Mesenchymal stem cell (in vitro differentiated cells and primary cell): ENCODE measurements around the gene MYBL2.

Experiments used
- DNase-seq: peaks from one replicate; pipeline ENCODE4 v3.0.0-alpha.2; 2013
- H2AFZ ChIP-seq: one replicate; pipeline ENCODE4 v1.6.1; 2013; ENCODE audit warnings: low read depth, mild to moderate bottlenecking, control low read depth, inconsistent platforms, low read length, moderate library complexity
- H2AK5ac ChIP-seq: 2 replicates; pipeline ENCODE4 v1.6.1; 2013; ENCODE audit warnings: low read length, moderate library complexity, mild to moderate bottlenecking, inconsistent platforms; ENCODE audit not compliant: severe bottlenecking
- H2BK120ac ChIP-seq: one replicate; pipeline ENCODE4 v1.6.1; 2013; ENCODE audit warnings: low read depth, mild to moderate bottlenecking, inconsistent platforms, low read length, moderate library complexity
- H2BK12ac ChIP-seq, 2 experiments: one replicate each; pipeline ENCODE4 v1.6.1; 2013; ENCODE audit warnings: inconsistent platforms in 2 of 2, low read length in 2 of 2, mild to moderate bottlenecking in 2 of 2, moderate library complexity in 2 of 2, control low read depth in 1 of 2
- H2BK15ac ChIP-seq: one replicate; pipeline ENCODE4 v1.6.1; 2013; ENCODE audit warnings: mild to moderate bottlenecking, low read depth, inconsistent platforms; ENCODE audit not compliant: poor library complexity, severe bottlenecking
- H2BK5ac ChIP-seq: 2 replicates; pipeline ENCODE4 v1.6.1; 2013; ENCODE audit warnings: low read depth, mild to moderate bottlenecking, low read length, control low read depth, inconsistent platforms; ENCODE audit not compliant: poor library complexity, severe bottlenecking
- H3K14ac ChIP-seq, 2 experiments: one replicate each; pipeline ENCODE4 v1.6.1; 2013; ENCODE audit warnings: inconsistent platforms in 2 of 2, low read length in 2 of 2, control low read depth in 1 of 2, mild to moderate bottlenecking in 1 of 2, moderate library complexity in 1 of 2
- H3K18ac ChIP-seq, 2 experiments: one replicate each; pipeline ENCODE4 v1.6.1; 2013; ENCODE audit warnings: inconsistent platforms in 2 of 2, low read length in 2 of 2, control low read depth in 1 of 2, low read depth in 1 of 2, mild to moderate bottlenecking in 1 of 2
- H3K23ac ChIP-seq, 2 experiments: one replicate each; pipeline ENCODE4 v1.6.1; 2013; ENCODE audit warnings: inconsistent platforms in 2 of 2, low read length in 2 of 2, mild to moderate bottlenecking in 2 of 2, moderate library complexity in 2 of 2, control low read depth in 1 of 2
- H3K27ac ChIP-seq: 2 replicates; pipeline ENCODE4 v1.5.1; 2013; ENCODE audit warnings: mild to moderate bottlenecking, moderate library complexity, low read length, control low read depth, inconsistent platforms; ENCODE audit not compliant: poor library complexity, severe bottlenecking
- H3K27me3 ChIP-seq, 2 experiments: 2 replicates each; pipeline versions ENCODE4 v1.6.1 to v1.7.0; 2013; ENCODE audit warnings: low read length in 2 of 2, mild to moderate bottlenecking in 2 of 2, moderate library complexity in 2 of 2, control low read depth in 1 of 2, inconsistent platforms in 1 of 2; ENCODE audit not compliant: control insufficient read depth in 1 of 2, insufficient read depth in 1 of 2
- H3K36me3 ChIP-seq, 2 experiments: 2 replicates each; pipeline versions ENCODE4 v1.6.1 to v1.7.0; 2013; ENCODE audit warnings: low read length in 2 of 2, control low read depth in 1 of 2, inconsistent platforms in 1 of 2, low read depth in 1 of 2, mild to moderate bottlenecking in 1 of 2; ENCODE audit not compliant: insufficient read depth in 2 of 2, control insufficient read depth in 1 of 2
- H3K4ac ChIP-seq, 2 experiments: one replicate each; pipeline ENCODE4 v1.6.1; 2013; ENCODE audit warnings: inconsistent platforms in 2 of 2, low read length in 2 of 2, mild to moderate bottlenecking in 2 of 2, moderate library complexity in 2 of 2, control low read depth in 1 of 2, low read depth in 1 of 2
- H3K4me1 ChIP-seq: 2 replicates; pipeline ENCODE4 v1.6.1; 2013; ENCODE audit warnings: low read depth, low read length, control low read depth; ENCODE audit not compliant: control insufficient read depth, insufficient read depth
- H3K4me2 ChIP-seq: 2 replicates; pipeline ENCODE4 v1.6.1; 2013; ENCODE audit warnings: low read length, mild to moderate bottlenecking, inconsistent platforms; ENCODE audit not compliant: poor library complexity, severe bottlenecking
- H3K4me3 ChIP-seq, 2 experiments: 2 replicates each; pipeline versions ENCODE4 v1.5.1 to v1.7.0; 2013; ENCODE audit warnings: low read length in 2 of 2, mild to moderate bottlenecking in 2 of 2, control low read depth in 1 of 2, low read depth in 1 of 2; ENCODE audit not compliant: insufficient read depth in 1 of 2
- H3K79me1 ChIP-seq: replicated peaks from 2 replicates; pipeline ENCODE4 v1.6.1; 2013; ENCODE audit warnings: mild to moderate bottlenecking, control low read depth, low read length, inconsistent platforms; ENCODE audit not compliant: poor library complexity, severe bottlenecking
- H3K9ac ChIP-seq: 2 replicates; pipeline ENCODE4 v1.7.0; 2013; ENCODE audit warnings: mild to moderate bottlenecking, low read length, moderate library complexity
- H3K9me3 ChIP-seq: 2 replicates; pipeline ENCODE4 v1.7.0; 2013; ENCODE audit warnings: mild to moderate bottlenecking, low read length; ENCODE audit not compliant: control insufficient read depth
- H4K8ac ChIP-seq: one replicate; pipeline ENCODE4 v1.6.1; 2013; ENCODE audit warnings: inconsistent platforms, mild to moderate bottlenecking, low read length, moderate library complexity
- H4K91ac ChIP-seq: one replicate; pipeline ENCODE4 v1.6.1; 2013; ENCODE audit warnings: mild to moderate bottlenecking, low read length, inconsistent platforms
- WGBS: methylation state at CpG from one replicate; pipeline ENCODE4 v1.1.7; 2013; ENCODE audit warnings: mixed read lengths; 5-methylcytosine and 5-hydroxymethylcytosine counted together

MYBL2 gene

GRCh38 chr20:43762911-43763310, 96.0 kb downstream of the MYBL2 start:
- Histone ChIP-seq H3K9ac (no peak overlapping the region), H3K27me3 (peaks cover 25 to 38% of the 10 kb centered on the region in 2 experiments), H3K79me1 (no peaks in the 10 kb centered on the region), H3K4me3 (no peak overlapping the region), H2AK5ac (no peak overlapping the region), H3K23ac (no peak overlapping the region), H2BK5ac (no peak overlapping the region), H2BK12ac (no peak overlapping the region), H2BK15ac (no peak overlapping the region), H3K4me1 (no peaks in the 10 kb centered on the region), H3K36me3 (no peaks in the 10 kb centered on the region), H2BK120ac (no peak overlapping the region), H4K91ac (no peak overlapping the region), H3K14ac (no peak overlapping the region), H4K8ac (no peak overlapping the region), H3K4me2 (no peak overlapping the region), H3K4ac (no peak overlapping the region), H3K18ac (no peak overlapping the region), H3K9me3 (no peaks in the 10 kb centered on the region), H2AFZ (no peak overlapping the region), H3K27ac (no peak overlapping the region)
- 95% methylated on average over 5 of the region's 7 CpGs for WGBS
- no peak for DNase-seq

GRCh38 chr20:43765916-43766315, 99.0 kb downstream of the MYBL2 start:
- Histone ChIP-seq H3K4ac (no peak overlapping the region), H3K9ac (no peak overlapping the region), H2BK15ac (no peak overlapping the region), H3K27ac (no peak overlapping the region), H3K23ac (no peak overlapping the region), H3K79me1 (no peaks in the 10 kb centered on the region), H2BK5ac (no peak overlapping the region), H3K18ac (no peak overlapping the region), H2AK5ac (no peak overlapping the region), H4K91ac (no peak overlapping the region), H2AFZ (no peak overlapping the region), H4K8ac (no peak overlapping the region), H3K4me1 (no peaks in the 10 kb centered on the region), H3K27me3 (peaks cover 38 to 63% of the 10 kb centered on the region in 2 experiments), H3K9me3 (no peaks in the 10 kb centered on the region), H3K4me3 (no peak overlapping the region), H3K4me2 (no peak overlapping the region), H2BK12ac (no peak overlapping the region), H2BK120ac (no peak overlapping the region), H3K36me3 (no peaks in the 10 kb centered on the region), H3K14ac (no peak overlapping the region)
- WGBS = 83% methylated on average over 7 of the region's 7 CpGs
- DNase-seq = no peak
